Measurements from ENCODE around the gene GALNT18. TPM values are rescaled to one million over a fixed set of nuclear protein-coding genes. Genes with fewer than 3 reads are reported as not detected.

Gene GALNT18
- total RNA-seq, 6 experiments from 2014 or later = 3.7 to 11.4 (median 7.8) TPM

- Histone ChIP-seq H3K27ac (no peak overlapping the region), H3K9me3 (no peaks in the 10 kb centered on the region), H3K27me3 (no peaks in the 10 kb centered on the region), H3K4me3 (no peak overlapping the region), H3K36me3 (no peaks in the 10 kb centered on the region), H3K4me1 (no peaks in the 10 kb centered on the region)
- DNase-seq (no peak), ATAC-seq (no peak)
- WGBS (ENCODE audit: insufficient coverage, low coverage, low lambda C conversion rate, missing lambda C conversion rate) = no CpG with 5 or more reads among the region's 1 CpG
- TF ChIP-seq POLR2A (IDR thresholded peaks at IDR 0.05) (no peak), CTCF (IDR thresholded peaks at IDR 0.05) (no peak)
- intact Hi-C loops (cut with DNase I) = no loop called here
These were observed 92.8 kb downstream of the GALNT18 start for GRCh38 chr11:11528986-11529385.

GRCh38 chr11:11525283-11525682, 96.5 kb downstream of the GALNT18 start:
- H3K27me3 ChIP-seq = no peaks in the 10 kb centered on the region

GRCh38 chr11:11524436-11525061, 97.3 kb downstream of the GALNT18 start:
- WGBS (ENCODE audit: insufficient coverage, low coverage, low lambda C conversion rate, missing lambda C conversion rate) = 65% methylated on average over 5 of the region's 5 CpGs

More at GRCh38 chr11:11525283-11525682, 96.5 kb downstream of the GALNT18 start:
- H3K27ac ChIP-seq = no peak overlapping the region
- H3K4me1 ChIP-seq = no peaks in the 10 kb centered on the region
- ATAC-seq (no peak), DNase-seq (no peak)
- no peaks in the 10 kb centered on the region for H3K36me3 ChIP-seq
- no peak overlapping the region for H3K4me3 ChIP-seq
- WGBS (ENCODE audit: insufficient coverage, low coverage, low lambda C conversion rate, missing lambda C conversion rate) = 86% methylated on average over 5 of the region's 5 CpGs
- H3K9me3 ChIP-seq = no peaks in the 10 kb centered on the region
- TF ChIP-seq CTCF (IDR thresholded peaks at IDR 0.05) (no peak), POLR2A (IDR thresholded peaks at IDR 0.05) (no peak)
- intact Hi-C loops (cut with DNase I) = no loop called here

GRCh38 chr11:11522591-11522990, 99.2 kb downstream of the GALNT18 start:
- Histone ChIP-seq H3K27me3 (no peaks in the 10 kb centered on the region), H3K36me3 (no peaks in the 10 kb centered on the region), H3K4me1 (no peaks in the 10 kb centered on the region), H3K9me3 (no peaks in the 10 kb centered on the region), H3K27ac (no peak overlapping the region), H3K4me3 (no peak overlapping the region)
- WGBS (ENCODE audit: insufficient coverage, low coverage, low lambda C conversion rate, missing lambda C conversion rate) = 100% methylated on average over 3 of the region's 4 CpGs
- intact Hi-C loops (cut with DNase I) = no loop called here
- DNase-seq = no peak
- ATAC-seq = no peak
- TF ChIP-seq POLR2A (IDR thresholded peaks at IDR 0.05) (no peak), CTCF (IDR thresholded peaks at IDR 0.05) (no peak)

More at GRCh38 chr11:11524436-11525061, 97.3 kb downstream of the GALNT18 start:
- no peaks in the 10 kb centered on the region for H3K27me3 ChIP-seq
- intact Hi-C loops (cut with DNase I) = no loop called here
- H3K4me3 ChIP-seq = no peak overlapping the region
- no peaks in the 10 kb centered on the region for H3K4me1 ChIP-seq
- H3K9me3 ChIP-seq = no peaks in the 10 kb centered on the region
- TF ChIP-seq POLR2A (IDR thresholded peaks at IDR 0.05) = no peak
- TF ChIP-seq CTCF (IDR thresholded peaks at IDR 0.05) = no peak
- no peaks in the 10 kb centered on the region for H3K36me3 ChIP-seq
- no peak overlapping the region for H3K27ac ChIP-seq
- ATAC-seq = no peak
- DNase-seq = no peak

All from right lobe of liver (tissue), 6 donors.